IMR-90 (cell line): ENCODE results near the gene ATG9A. TPM values are rescaled to one million over a fixed set of nuclear protein-coding genes. Genes with fewer than 3 reads are reported as not detected.

Experiments used
- ATAC-seq: fragments of 200-7000 bp; cut with Tn5 transposase; 2 replicates; pipeline ENCODE4 v1.9.1; 2020; ENCODE audit warnings: low read depth, mild to moderate bottlenecking, moderate library complexity
- BruUV-seq: library from RNA; stranded (reverse); fragments of 400-500 nt; replicated peaks from 2 replicates; lab custom pipeline; 2021; lab: Mats Ljungman, UMichigan
- CTCF ChIA-PET: fragments of 300-600 bp; formaldehyde crosslinking; extraction: SDS; loops from one replicate; lab custom pipeline; 2021; ENCODE audit warnings: antibody characterized with exemption; lab: Yijun Ruan, JAX
- POLR2A ChIA-PET: fragments of 300-600 bp; sonication (Branson Sonifier 250); formaldehyde crosslinking; loops from one replicate; lab custom pipeline; 2022; ENCODE audit warnings: antibody characterized with exemption; ENCODE audit not compliant: unreplicated experiment; lab: Charles Lee
- DNase-seq: peaks from one replicate; pipeline ENCODE4 v3.0.0; 2013
- H2AFZ ChIP-seq: replicated peaks from 2 replicates; pipeline ENCODE3; 2013; ENCODE audit warnings: low read length, mild to moderate bottlenecking; ENCODE audit not compliant: poor library complexity
- H2AK5ac ChIP-seq: 2 replicates; pipeline ENCODE4 v1.6.1; 2013; ENCODE audit warnings: low read depth, low read length, inconsistent platforms
- H2AK9ac ChIP-seq: replicated peaks from 2 replicates; pipeline ENCODE3; 2013; ENCODE audit warnings: mild to moderate bottlenecking, low read depth, low read length, moderate library complexity; ENCODE audit not compliant: poor library complexity
- H2BK120ac ChIP-seq: 2 replicates; pipeline ENCODE4 v1.6.1; 2013; ENCODE audit warnings: low read depth, low read length, inconsistent platforms
- H2BK15ac ChIP-seq: 3 replicates; pipeline ENCODE4 v1.6.1; 2013; ENCODE audit warnings: low read depth, low read length, inconsistent platforms
- H2BK20ac ChIP-seq: 2 replicates; pipeline ENCODE4 v1.6.1; 2013; ENCODE audit warnings: low read depth, mild to moderate bottlenecking, inconsistent platforms, low read length, moderate library complexity
- H2BK5ac ChIP-seq: 2 replicates; pipeline ENCODE4 v1.6.1; 2013; ENCODE audit warnings: mild to moderate bottlenecking, low read depth, low read length, inconsistent platforms; ENCODE audit not compliant: poor library complexity, severe bottlenecking
- H3K14ac ChIP-seq: replicated peaks from 2 replicates; pipeline ENCODE4 v1.6.1; 2013; ENCODE audit warnings: low read depth, low read length, inconsistent platforms
- H3K18ac ChIP-seq: 2 replicates; pipeline ENCODE4 v1.6.1; 2013; ENCODE audit warnings: low read depth, low read length, control low read depth
- H3K23ac ChIP-seq: 2 replicates; pipeline ENCODE4 v1.6.1; 2013; ENCODE audit warnings: low read depth, low read length, inconsistent platforms
- H3K27ac ChIP-seq: 2 replicates; pipeline ENCODE4 v1.5.1; 2013; ENCODE audit warnings: mild to moderate bottlenecking, control low read depth, low read length; ENCODE audit not compliant: insufficient read depth
- H3K27me3 ChIP-seq: 2 replicates; pipeline ENCODE4 v1.6.1; 2013; ENCODE audit warnings: low read length; ENCODE audit not compliant: control insufficient read depth, insufficient read depth
- H3K36me3 ChIP-seq: 2 replicates; pipeline ENCODE4 v1.6.1; 2013; ENCODE audit warnings: low read length, mixed read lengths; ENCODE audit not compliant: control insufficient read depth, insufficient read depth
- H3K4ac ChIP-seq: 2 replicates; pipeline ENCODE4 v1.6.1; 2013; ENCODE audit warnings: low read depth, low read length, inconsistent platforms
- H3K4me1 ChIP-seq: 2 replicates; pipeline ENCODE4 v1.6.1; 2013; ENCODE audit warnings: low read length, mixed read lengths; ENCODE audit not compliant: control insufficient read depth, insufficient read depth
- H3K4me2 ChIP-seq: 2 replicates; pipeline ENCODE4 v1.6.1; 2013; ENCODE audit warnings: low read depth, mild to moderate bottlenecking, control low read depth, low read length, moderate library complexity
- H3K4me3 ChIP-seq: 2 replicates; pipeline ENCODE4 v1.5.1; 2013; ENCODE audit warnings: low read depth, mild to moderate bottlenecking, control low read depth, low read length, moderate library complexity; ENCODE audit not compliant: insufficient read depth
- H3K56ac ChIP-seq: 2 replicates; pipeline ENCODE4 v1.6.1; 2013; ENCODE audit warnings: low read length, inconsistent platforms; ENCODE audit not compliant: insufficient read depth; ENCODE audit errors: extremely low read depth
- H3K79me1 ChIP-seq, 2 experiments: 2 replicates each; pipeline ENCODE4 v1.6.1; 2013; ENCODE audit warnings: low read length in 2 of 2, inconsistent platforms in 1 of 2, low read depth in 1 of 2
- H3K9ac ChIP-seq: 2 replicates; pipeline ENCODE4 v1.6.1; 2013; ENCODE audit warnings: low read depth, low read length, control low read depth
- H3K9me1 ChIP-seq: 2 replicates; pipeline ENCODE4 v1.6.1; 2013; ENCODE audit warnings: low read length, inconsistent platforms; ENCODE audit not compliant: insufficient read depth
- H3K9me3 ChIP-seq: 2 replicates; pipeline ENCODE4 v1.6.1; 2013; ENCODE audit warnings: low read length; ENCODE audit not compliant: control insufficient read depth, insufficient read depth
- H4K20me1 ChIP-seq: 2 replicates; pipeline ENCODE4 v1.6.1; 2013; ENCODE audit warnings: low read length, inconsistent platforms; ENCODE audit not compliant: insufficient read depth
- H4K5ac ChIP-seq: 2 replicates; pipeline ENCODE4 v1.6.1; 2013; ENCODE audit warnings: mild to moderate bottlenecking, low read depth, low read length, control low read depth
- H4K8ac ChIP-seq, 2 experiments: 2 replicates each; pipeline ENCODE4 v1.6.1; 2013; ENCODE audit warnings: low read depth in 2 of 2, low read length in 2 of 2, control low read depth in 1 of 2, inconsistent platforms in 1 of 2
- H4K91ac ChIP-seq: 2 replicates; pipeline ENCODE4 v1.6.1; 2013; ENCODE audit warnings: low read depth, low read length, inconsistent platforms; ENCODE audit not compliant: insufficient read depth
- BHLHE40 ChIP-seq: fragments of 150-350 bp; IDR thresholded peaks from 2 replicates; pipeline ENCODE4 v1.6.1; 2016; ENCODE audit warnings: mild to moderate bottlenecking, low read depth, low read length
- CEBPB ChIP-seq: IDR thresholded peaks from 2 replicates; pipeline ENCODE4 v1.6.1; 2012; ENCODE audit warnings: low read depth, low read length, improper control_type of control experiment
- CHD1 ChIP-seq: IDR thresholded peaks from 2 replicates; pipeline ENCODE4 v1.6.1; 2012; ENCODE audit warnings: low read depth, low read length, improper control_type of control experiment
- CTCF ChIP-seq: conservative IDR thresholded peaks from 2 replicates; pipeline ENCODE4 v1.5.1; 2012; ENCODE audit warnings: mild to moderate bottlenecking, low read depth, low read length, improper control_type of control experiment
- ELK1 ChIP-seq: fragments of 150-350 bp; IDR thresholded peaks from 2 replicates; pipeline ENCODE4 v1.6.1; 2016; ENCODE audit warnings: low read depth, mild to moderate bottlenecking, low read length, moderate library complexity, borderline replicate concordance
- FOS ChIP-seq: fragments of 150-350 bp; IDR thresholded peaks from 2 replicates; pipeline ENCODE4 v1.6.1; 2016; ENCODE audit warnings: low read depth, low read length
- MAFK ChIP-seq: IDR thresholded peaks from 2 replicates; pipeline ENCODE4 v1.6.1; 2012; ENCODE audit warnings: low read depth, low read length, improper control_type of control experiment
- MAZ ChIP-seq: IDR thresholded peaks from 2 replicates; pipeline ENCODE4 v1.6.1; 2012; ENCODE audit warnings: low read depth, mild to moderate bottlenecking, low read length, improper control_type of control experiment, moderate library complexity, borderline replicate concordance
- MXI1 ChIP-seq: IDR thresholded peaks from 2 replicates; pipeline ENCODE4 v1.6.1; 2012; ENCODE audit warnings: low read depth, mild to moderate bottlenecking, low read length, moderate library complexity, borderline replicate concordance
- NFE2L2 ChIP-seq: fragments of 150-350 bp; IDR thresholded peaks from 2 replicates; pipeline ENCODE4 v1.6.1; 2016; ENCODE audit warnings: low read depth, mild to moderate bottlenecking, low read length
- POLR2A ChIP-seq: IDR thresholded peaks from 2 replicates; pipeline ENCODE4 v1.6.1; 2012; ENCODE audit warnings: mild to moderate bottlenecking, low read depth, low read length
- RCOR1 ChIP-seq: IDR thresholded peaks from 2 replicates; pipeline ENCODE4 v1.6.1; 2012; ENCODE audit warnings: mild to moderate bottlenecking, low read length, improper control_type of control experiment; ENCODE audit not compliant: insufficient replicate concordance
- SMC3 ChIP-seq: fragments of 150-350 bp; IDR thresholded peaks from 2 replicates; pipeline ENCODE4 v1.6.1; 2016; ENCODE audit warnings: low read depth, mild to moderate bottlenecking, antibody characterized with exemption, low read length, moderate library complexity
- WGBS, 2 experiments: methylation state at CpG; one replicate each; pipeline versions ENCODE4 v1.1.5 to v1.1.7; 2013; ENCODE audit warnings: missing lambda C conversion rate in 2 of 2; ENCODE audit not compliant: insufficient read length in 1 of 2; ENCODE audit errors: extremely low coverage in 2 of 2; 5-methylcytosine and 5-hydroxymethylcytosine counted together
- dilution Hi-C: fragments of 300-500 bp; cut with HindIII; formaldehyde crosslinking; loops from one replicate; pipeline ENCODE4 v1.14.3; 2018; ENCODE audit warnings: low sequenced_read_pairs; ENCODE audit not compliant: unreplicated experiment
- in situ Hi-C: fragments of 300-500 bp; cut with MboI; formaldehyde crosslinking; loops from 3 replicates; pipeline ENCODE4 v1.14.3; 2019; ENCODE audit warnings: low sequenced_read_pairs, inconsistent platforms, mixed read lengths
- intact Hi-C: fragments of 100-400 bp; cut with micrococcal nuclease; formaldehyde crosslinking; loops from 2 replicates; pipeline ENCODE4 v1.10.0; 2022
- polyA plus RNA-seq, 3 experiments: library from polyadenylated mRNA; depleted of rRNA; stranded (reverse); fragments of >200 nt; gene quantifications; 2 replicates each; pipeline ENCODE4 v1.2.3, GENCODE V29; 2012; ENCODE audit warnings: low replicate concordance in 1 of 3
- total RNA-seq: library from RNA; depleted of rRNA; stranded (reverse); fragments of >200 nt; gene quantifications from 2 replicates; pipeline ENCODE4 v1.2.3, GENCODE V29; 2012

Gene ATG9A
- total and polyA plus RNA-seq, 2 of the 4 experiments (the other 2 are of a cell fraction): 35.1 to 58.3 TPM

- dilution Hi-C loops: no loop called here
Measured at GRCh38 chr2:219199470-219200211, 29.8 kb downstream of the ATG9A start.

More at GRCh38 chr2:219199470-219200211, 29.8 kb downstream of the ATG9A start:
- intact Hi-C loops (no loop called here), in situ Hi-C loops (no loop called here)
- Histone ChIP-seq H3K36me3 (no peaks in the 10 kb centered on the region), H3K27ac (no peak overlapping the region), H3K9me3 (no peaks in the 10 kb centered on the region), H3K23ac (no peak overlapping the region), H2AFZ (no peak overlapping the region), H3K9me1 (no peaks in the 10 kb centered on the region), H3K4me1 (no peaks in the 10 kb centered on the region), H4K8ac (no peak overlapping the region), H4K5ac (no peak overlapping the region), H3K56ac (no peak overlapping the region), H2BK5ac (no peak overlapping the region), H3K27me3 (peaks cover 12% of the 10 kb centered on the region), H2AK5ac (no peak overlapping the region), H3K4me3 (no peak overlapping the region), H2BK120ac (no peak overlapping the region), H3K4ac (no peak overlapping the region), H3K79me1 (no peaks in the 10 kb centered on the region), H3K18ac (no peak overlapping the region), H3K14ac (no peak overlapping the region), H4K91ac (no peak overlapping the region), H2BK20ac (no peak overlapping the region), H3K9ac (no peak overlapping the region), H2BK15ac (no peak overlapping the region), H4K20me1 (no peaks in the 10 kb centered on the region), H2AK9ac (no peak overlapping the region), H3K4me2 (no peak overlapping the region)
- WGBS, 2 experiments: 48% methylated on average over 2 of the region's 12 CpGs; no CpG with 5 or more reads in 1 of the 2 experiments
- no TSS peak for BruUV-seq
- DNase-seq (no peak), ATAC-seq (no peak)
- ChIA-PET CTCF (interaction anchor here (0.6 kb wide), 1 partner anchor 54 kb away, joined by 3 read pairs; no protein-coding TSS in a partner anchor), POLR2A (no interaction called here)
- TF ChIP-seq SMC3: no peak
- TF ChIP-seq CTCF: no peak
- TF ChIP-seq RCOR1: no peak
- no peak for TF ChIP-seq CEBPB
- no peak for TF ChIP-seq ELK1
- no peak for TF ChIP-seq POLR2A
- TF ChIP-seq CHD1: no peak
- TF ChIP-seq BHLHE40: no peak
- TF ChIP-seq MAZ: no peak
- TF ChIP-seq NFE2L2: no peak
- no peak for TF ChIP-seq MXI1
- TF ChIP-seq FOS: no peak
- no peak for TF ChIP-seq MAFK
